ENCODE measurements around the gene TRPV5. TPM values are rescaled to one million over a fixed set of nuclear protein-coding genes. Genes with fewer than 3 reads are reported as not detected.

TRPV5 gene
- total RNA-seq, 6 experiments from 2014 or later = not detected

GRCh38 chr7:142875456-142875855, 58.1 kb downstream of the TRPV5 start:
- no peak overlapping the region for H3K4me3 Mint-ChIP-seq
- no peaks in the 10 kb centered on the region for H3K36me3 Mint-ChIP-seq (ENCODE audit: low read depth)
- no peak for DNase-seq
- no peaks in the 10 kb centered on the region for H3K4me1 Mint-ChIP-seq (ENCODE audit: low read depth)
- H3K27ac Mint-ChIP-seq = no peak overlapping the region
- H3K27me3 Mint-ChIP-seq (ENCODE audit: insufficient read depth) = peaks cover 21% of the 10 kb centered on the region
- no peak for TF ChIP-seq CTCF (IDR thresholded peaks at IDR 0.05)
- no peaks in the 10 kb centered on the region for H3K9me3 Mint-ChIP-seq

GRCh38 chr7:142874837-142875236, 58.7 kb downstream of the TRPV5 start:
- no peaks in the 10 kb centered on the region for H3K4me1 Mint-ChIP-seq (ENCODE audit: low read depth)
- no peak for TF ChIP-seq CTCF (IDR thresholded peaks at IDR 0.05)
- peaks cover 18% of the 10 kb centered on the region for H3K27me3 Mint-ChIP-seq (ENCODE audit: insufficient read depth)

GRCh38 chr7:142874409-142874808, 59.1 kb downstream of the TRPV5 start:
- no peaks in the 10 kb centered on the region for H3K4me1 Mint-ChIP-seq (ENCODE audit: low read depth)
- H3K27ac Mint-ChIP-seq = no peak overlapping the region
- no peak for DNase-seq
- no peak overlapping the region for H3K4me3 Mint-ChIP-seq
- TF ChIP-seq CTCF (IDR thresholded peaks at IDR 0.05) = no peak
- no peaks in the 10 kb centered on the region for H3K9me3 Mint-ChIP-seq
- peaks cover 18% of the 10 kb centered on the region for H3K27me3 Mint-ChIP-seq (ENCODE audit: insufficient read depth)
- no peaks in the 10 kb centered on the region for H3K36me3 Mint-ChIP-seq (ENCODE audit: low read depth)

More at GRCh38 chr7:142874837-142875236, 58.7 kb downstream of the TRPV5 start:
- no peaks in the 10 kb centered on the region for H3K9me3 Mint-ChIP-seq
- DNase-seq = no peak
- H3K4me3 Mint-ChIP-seq = no peak overlapping the region
- H3K27ac Mint-ChIP-seq = no peak overlapping the region
- no peaks in the 10 kb centered on the region for H3K36me3 Mint-ChIP-seq (ENCODE audit: low read depth)

GRCh38 chr7:142873871-142874270, 59.7 kb downstream of the TRPV5 start:
- Mint-ChIP-seq H3K36me3 (ENCODE audit: low read depth) (no peaks in the 10 kb centered on the region), H3K27me3 (ENCODE audit: insufficient read depth) (peaks cover 18% of the 10 kb centered on the region)

GRCh38 chr7:142873281-142873784, 60.2 kb downstream of the TRPV5 start:
- TF ChIP-seq CTCF (IDR thresholded peaks at IDR 0.05) = peak; percentile 70
- Mint-ChIP-seq H3K27me3 (ENCODE audit: insufficient read depth) (peaks cover 18% of the 10 kb centered on the region), H3K4me1 (ENCODE audit: low read depth) (no peaks in the 10 kb centered on the region), H3K4me3 (no peak overlapping the region), H3K27ac (no peak overlapping the region), H3K36me3 (ENCODE audit: low read depth) (no peaks in the 10 kb centered on the region), H3K9me3 (no peaks in the 10 kb centered on the region)
- no peak for DNase-seq

More at GRCh38 chr7:142873871-142874270, 59.7 kb downstream of the TRPV5 start:
- H3K4me3 Mint-ChIP-seq = no peak overlapping the region
- no peak overlapping the region for H3K27ac Mint-ChIP-seq
- no peaks in the 10 kb centered on the region for H3K9me3 Mint-ChIP-seq
- DNase-seq = no peak
- H3K4me1 Mint-ChIP-seq (ENCODE audit: low read depth) = no peaks in the 10 kb centered on the region
- TF ChIP-seq CTCF (IDR thresholded peaks at IDR 0.05) = no peak
